KOPT-K1 (cell line): ENCODE measurements around the gene FAR2.

Experiments
- H3K27ac ChIP-seq: fragments of 200-600 bp; sonication (generic); 2 replicates; pipeline ENCODE4 v1.5.1; 2016; ENCODE audit warnings: antibody characterized with exemption, mild to moderate bottlenecking, low read depth, low read length; ENCODE audit not compliant: poor library complexity, severe bottlenecking
- H3K36me3 ChIP-seq: fragments of 200-600 bp; sonication (generic); 2 replicates; pipeline ENCODE4 v1.5.1; 2017; ENCODE audit warnings: antibody characterized with exemption, mild to moderate bottlenecking, low read length, moderate library complexity; ENCODE audit not compliant: insufficient read depth
- H3K9me3 ChIP-seq: fragments of 200-600 bp; sonication (generic); 2 replicates; pipeline ENCODE4 v1.5.1; 2017; ENCODE audit warnings: antibody characterized with exemption, low read length, mild to moderate bottlenecking; ENCODE audit not compliant: insufficient read depth, poor library complexity, severe bottlenecking

Gene FAR2

GRCh38 chr12:29208936-29209701 is 60.0 kb downstream of the FAR2 start:
- H3K27ac ChIP-seq, result no peak overlapping the region
- no peaks in the 10 kb centered on the region for H3K36me3 ChIP-seq

DNA sequence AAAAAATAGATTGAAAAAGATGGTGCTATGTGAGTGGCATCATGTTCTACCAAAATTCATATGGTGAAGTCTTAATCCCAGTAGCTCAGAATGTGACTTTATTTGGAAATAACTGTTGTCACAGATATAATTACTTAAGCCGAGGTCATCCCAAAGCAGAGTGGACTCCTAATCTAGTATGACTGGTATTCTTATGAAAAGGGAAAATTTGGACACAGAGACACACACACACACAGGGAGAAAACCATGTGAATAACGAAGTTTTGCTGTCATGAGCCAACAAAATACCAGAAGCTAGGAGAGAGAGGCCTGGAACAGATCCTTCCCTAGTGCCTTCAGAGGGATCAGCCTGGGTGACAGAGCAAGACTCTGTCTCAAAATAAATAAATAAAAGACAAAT is 62.6 kb downstream of the FAR2 start:
- Histone ChIP-seq H3K9me3 (no peaks in the 10 kb centered on the region), H3K27ac (no peak overlapping the region)

More at GRCh38 chr12:29208936-29209701, 60.0 kb downstream of the FAR2 start:
- H3K9me3 ChIP-seq, result no peaks in the 10 kb centered on the region

DNA sequence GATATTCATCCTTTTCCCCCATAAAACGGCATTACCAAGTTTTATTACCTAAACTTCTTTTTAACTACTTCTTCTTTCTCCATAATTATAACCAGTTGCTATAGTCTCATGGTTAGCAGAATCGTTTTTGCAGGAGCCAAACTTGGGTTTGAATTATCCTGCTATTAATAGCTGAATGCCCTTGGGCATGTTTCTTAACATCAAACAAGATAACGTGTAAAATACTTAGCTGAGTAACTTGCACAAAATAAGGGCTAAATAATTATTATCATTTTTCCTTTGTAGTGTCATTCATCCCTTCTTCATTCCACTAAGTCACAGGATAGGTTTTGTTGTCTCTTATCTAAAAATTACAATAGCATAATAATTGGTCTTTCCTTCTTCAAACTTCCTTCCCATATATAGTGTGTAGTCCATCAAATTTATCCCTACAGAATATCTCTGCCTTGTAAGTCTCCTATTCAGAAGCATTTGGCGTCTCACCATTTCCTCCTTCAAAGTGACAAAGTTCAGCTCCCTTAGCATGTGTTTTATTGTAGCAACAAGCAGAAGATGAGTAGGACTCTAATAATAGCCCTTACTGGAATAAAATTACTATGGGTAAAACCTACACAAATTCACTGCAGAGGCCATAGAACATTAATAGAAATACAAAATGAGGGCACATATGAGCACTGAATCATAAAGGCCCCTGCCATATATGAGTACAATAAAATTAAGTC is 63.8 kb downstream of the FAR2 start:
- Histone ChIP-seq H3K9me3 (no peaks in the 10 kb centered on the region), H3K27ac (no peak overlapping the region), H3K36me3 (no peaks in the 10 kb centered on the region)

More for the DNA sequence above, 62.6 kb downstream of the FAR2 start:
- no peaks in the 10 kb centered on the region for H3K36me3 ChIP-seq

DNA sequence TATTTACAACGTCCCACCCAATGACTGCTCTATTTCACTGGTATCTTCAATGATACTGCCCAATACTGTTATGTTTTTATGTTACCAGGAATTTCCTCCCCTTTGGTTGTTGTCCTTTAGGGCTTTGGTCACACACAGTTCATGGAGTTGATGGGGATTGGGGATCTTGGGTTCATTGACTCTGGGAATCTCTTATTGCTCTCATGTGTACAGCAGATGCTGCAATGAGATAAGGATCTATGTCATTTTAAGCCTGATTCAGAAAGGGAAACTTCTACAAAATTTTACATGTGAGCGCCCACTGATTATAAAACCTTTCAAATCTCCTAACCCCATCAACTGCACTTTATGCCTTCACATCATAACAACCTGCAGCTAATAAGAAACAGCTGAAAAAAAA is 67.2 kb downstream of the FAR2 start:
- no peak overlapping the region for H3K27ac ChIP-seq
- peaks cover 9% of the 10 kb centered on the region for H3K9me3 ChIP-seq

GRCh38 chr12:29216797-29217575 is 67.9 kb downstream of the FAR2 start:
- Histone ChIP-seq H3K36me3 (no peaks in the 10 kb centered on the region), H3K9me3 (peaks cover 9% of the 10 kb centered on the region), H3K27ac (no peak overlapping the region)

More for the DNA sequence above, 67.2 kb downstream of the FAR2 start:
- no peaks in the 10 kb centered on the region for H3K36me3 ChIP-seq

GRCh38 chr12:29220632-29221336 is 71.7 kb downstream of the FAR2 start:
- Histone ChIP-seq H3K36me3 (no peaks in the 10 kb centered on the region), H3K27ac (no peak overlapping the region), H3K9me3 (peaks cover 9% of the 10 kb centered on the region)

- Histone ChIP-seq H3K27ac (no peak overlapping the region), H3K36me3 (no peaks in the 10 kb centered on the region), H3K9me3 (peaks cover 9% of the 10 kb centered on the region)
Observed at GRCh38 chr12:29222200-29222599, 73.1 kb downstream of the FAR2 start.

GRCh38 chr12:29223426-29223825 is 74.3 kb downstream of the FAR2 start:
- Histone ChIP-seq H3K9me3 (peaks cover 9% of the 10 kb centered on the region), H3K27ac (no peak overlapping the region), H3K36me3 (no peaks in the 10 kb centered on the region)

DNA sequence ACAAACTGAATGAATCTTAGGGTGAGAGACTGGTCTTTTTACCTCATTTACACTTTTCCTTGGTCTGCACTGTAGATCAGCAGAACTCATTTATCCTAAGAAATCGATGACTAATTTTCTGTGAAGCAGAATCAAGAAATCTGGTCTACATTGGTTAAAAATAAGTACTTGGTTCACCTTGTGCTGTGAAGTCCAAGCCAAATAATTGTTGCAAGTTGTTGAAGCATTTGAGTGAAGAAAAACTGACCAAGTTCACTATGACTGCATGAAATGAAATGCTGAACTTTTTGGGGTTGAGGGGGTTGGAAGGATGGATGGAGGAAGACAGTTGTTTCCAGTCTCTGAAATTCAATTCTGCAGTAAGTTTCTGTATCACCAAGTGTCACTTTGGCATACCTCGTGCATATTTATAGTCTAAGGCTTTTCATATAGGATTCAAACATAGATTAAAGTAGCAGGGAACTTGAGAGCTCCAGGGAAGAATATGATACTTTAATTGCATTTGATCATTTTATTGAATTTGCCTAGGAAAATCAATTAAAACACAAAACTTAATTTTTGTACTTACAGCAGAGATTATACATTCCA is 75.0 kb downstream of the FAR2 start:
- Histone ChIP-seq H3K9me3 (peaks cover 9% of the 10 kb centered on the region), H3K27ac (no peak overlapping the region), H3K36me3 (no peaks in the 10 kb centered on the region)

DNA sequence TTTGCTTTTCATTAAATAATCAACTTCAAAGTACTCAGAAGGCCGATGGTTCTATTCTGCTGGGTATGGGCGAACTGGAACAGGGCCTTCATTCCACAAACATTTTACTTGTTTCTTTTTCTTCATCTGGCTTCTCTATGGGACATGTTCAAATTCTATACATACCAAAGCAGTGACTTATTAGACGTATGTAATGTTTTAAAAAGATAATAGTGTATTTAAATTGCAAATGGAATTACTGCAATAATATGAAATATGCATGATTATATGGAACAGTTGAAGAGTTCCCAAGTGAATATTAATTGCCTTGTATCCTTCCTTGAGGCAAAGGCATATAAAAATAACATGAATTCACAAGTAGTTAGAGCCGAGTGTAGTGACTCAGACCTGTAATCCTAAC is 75.5 kb downstream of the FAR2 start:
- Histone ChIP-seq H3K9me3 (peaks cover 9% of the 10 kb centered on the region), H3K36me3 (no peaks in the 10 kb centered on the region), H3K27ac (no peak overlapping the region)

GRCh38 chr12:29225834-29226233 is 76.8 kb downstream of the FAR2 start:
- Histone ChIP-seq H3K36me3 (no peaks in the 10 kb centered on the region), H3K27ac (no peak overlapping the region), H3K9me3 (peaks cover 4% of the 10 kb centered on the region)

GRCh38 chr12:29226616-29227015 is 77.5 kb downstream of the FAR2 start:
- no peak overlapping the region for H3K27ac ChIP-seq
- no peaks in the 10 kb centered on the region for H3K9me3 ChIP-seq
- H3K36me3 ChIP-seq, result no peaks in the 10 kb centered on the region

GRCh38 chr12:29228474-29229157 is 79.5 kb downstream of the FAR2 start:
- no peaks in the 10 kb centered on the region for H3K36me3 ChIP-seq
- H3K27ac ChIP-seq, result no peak overlapping the region
- H3K9me3 ChIP-seq, result no peaks in the 10 kb centered on the region

DNA sequence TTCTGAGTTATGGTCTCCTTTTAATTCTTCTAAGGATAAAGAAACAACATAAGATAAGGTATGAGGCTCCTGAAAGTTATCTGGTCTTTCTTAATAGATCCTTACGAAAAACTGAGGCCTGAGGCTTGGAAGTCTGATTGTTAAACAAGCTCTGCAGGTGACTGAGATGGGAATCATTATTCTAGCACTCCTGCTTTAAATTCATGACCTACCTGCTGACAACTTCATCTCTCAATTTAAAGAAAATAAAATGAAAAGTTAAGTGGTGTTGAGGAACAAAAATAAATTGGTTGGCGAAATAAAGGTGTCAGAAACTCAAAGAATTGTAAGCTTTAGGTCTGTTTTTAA is 80.1 kb downstream of the FAR2 start:
- H3K36me3 ChIP-seq, result no peaks in the 10 kb centered on the region
- no peak overlapping the region for H3K27ac ChIP-seq
- no peaks in the 10 kb centered on the region for H3K9me3 ChIP-seq
